Fibroblast of villous mesenchyme (primary cell): ENCODE data around the gene MOV10L1. TPM values are rescaled to one million over a fixed set of nuclear protein-coding genes. Genes with fewer than 3 reads are reported as not detected.

Source experiments
- DNase-seq: peaks from one replicate; pipeline ENCODE4 v3.0.0-alpha.2; 2010; ENCODE audit warnings: low read depth
- H3K4me3 ChIP-seq: 2 replicates; pipeline ENCODE4 v1.5.1; 2011; ENCODE audit warnings: low read depth, mild to moderate bottlenecking, low read length
- CTCF ChIP-seq: IDR thresholded peaks from 2 replicates; pipeline ENCODE4 v1.5.1; 2012; ENCODE audit warnings: low read depth, mild to moderate bottlenecking, low read length; ENCODE audit not compliant: insufficient read depth
- total RNA-seq: library from RNA; depleted of rRNA; stranded (reverse); fragments of >200 nt; gene quantifications from 2 replicates; pipeline ENCODE4 v1.2.3, GENCODE V29; 2012

The MOV10L1 gene
- total RNA-seq, 1 donor: 10.8 TPM

GRCh38 chr22:50053861-50054260 is 35.9 kb upstream of the MOV10L1 start:
- DNase-seq: no peak
- no peak overlapping the region for H3K4me3 ChIP-seq
- TF ChIP-seq CTCF: no peak

GRCh38 chr22:50056214-50056972 is 33.4 kb upstream of the MOV10L1 start:
- TF ChIP-seq CTCF: no peak
- H3K4me3 ChIP-seq: no peak overlapping the region

GRCh38 chr22:50057278-50058060 is 32.3 kb upstream of the MOV10L1 start:
- no peak overlapping the region for H3K4me3 ChIP-seq
- no peak for TF ChIP-seq CTCF
- DNase-seq: no peak

More at GRCh38 chr22:50056214-50056972, 33.4 kb upstream of the MOV10L1 start:
- no peak for DNase-seq

- TF ChIP-seq CTCF: no peak
- no peak for DNase-seq
- peak within 1 kb of the TSS; percentile 2 for H3K4me3 ChIP-seq
These were observed 31.5 kb upstream of the MOV10L1 start, which contains the start of gene TTLL8 for GRCh38 chr22:50058061-50058905. TTLL8 (minus strand) TSS chr22:50058298.

- TF ChIP-seq CTCF: no peak
- peak overlapping the region; percentile 2 for H3K4me3 ChIP-seq
- peak; percentile 68 for DNase-seq
These were observed 30.6 kb upstream of the MOV10L1 start for GRCh38 chr22:50058906-50059880.
